Measurements from ENCODE around the gene TMEM145.
A peak's percentile ranks its signal among the peaks of the same experiment; 100 is the strongest.

TMEM145 gene

DNA sequence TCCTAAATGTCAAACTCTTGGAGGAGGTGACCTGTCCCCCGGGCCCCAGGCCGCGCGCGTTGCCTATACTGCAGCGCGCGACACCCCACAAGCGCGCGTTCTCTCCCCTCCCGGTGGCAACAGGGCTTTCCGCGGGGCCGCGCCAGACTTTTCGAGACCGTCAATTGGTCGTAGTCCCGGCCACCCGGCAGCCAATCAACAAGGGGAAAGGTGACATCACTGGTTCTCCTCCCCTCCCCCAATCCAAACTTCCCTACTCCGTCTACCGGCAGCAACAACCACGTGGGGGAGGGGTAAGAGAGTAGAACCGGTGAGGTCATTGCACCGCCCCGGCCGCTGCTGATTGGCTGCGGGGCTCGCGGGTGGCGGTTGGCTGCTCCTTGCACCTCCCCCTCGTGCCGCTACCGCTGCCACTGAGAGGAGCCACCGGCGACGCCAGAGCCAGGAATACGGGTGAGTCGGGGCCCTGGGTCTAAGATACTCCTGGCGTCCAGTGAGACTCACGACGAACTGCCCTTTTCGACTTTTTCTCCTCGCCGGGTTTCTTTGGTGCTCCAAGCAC, 44.9 kb upstream of the TMEM145 start:
- Histone ChIP-seq H2AFZ (ENCODE audit: low read depth, low read length) (peak overlapping the region; percentile 90), H3K4me3 (ENCODE audit: low read length) (peak overlapping the region; percentile 81), H3K79me2 (ENCODE audit: low read length) (peaks cover 25% of the 10 kb centered on the region), H3K9me3 (ENCODE audit: insufficient read depth, low read length) (no peaks in the 10 kb centered on the region), H3K4me1 (ENCODE audit: low read length) (peaks cover 20% of the 10 kb centered on the region), H3K27ac (ENCODE audit: low read length) (peak overlapping the region; percentile 80), H3K27me3 (ENCODE audit: low read depth, low read length) (no peaks in the 10 kb centered on the region), H3K4me2 (ENCODE audit: low read length) (peak overlapping the region; percentile 94), H4K20me1 (ENCODE audit: insufficient read depth, low read length) (no peaks in the 10 kb centered on the region), H3K9ac (ENCODE audit: low read length) (peak overlapping the region; percentile 87), H3K36me3 (replicated peaks; ENCODE audit: low read depth, low read length) (no peaks in the 10 kb centered on the region)
- TF ChIP-seq, protein P1, sequence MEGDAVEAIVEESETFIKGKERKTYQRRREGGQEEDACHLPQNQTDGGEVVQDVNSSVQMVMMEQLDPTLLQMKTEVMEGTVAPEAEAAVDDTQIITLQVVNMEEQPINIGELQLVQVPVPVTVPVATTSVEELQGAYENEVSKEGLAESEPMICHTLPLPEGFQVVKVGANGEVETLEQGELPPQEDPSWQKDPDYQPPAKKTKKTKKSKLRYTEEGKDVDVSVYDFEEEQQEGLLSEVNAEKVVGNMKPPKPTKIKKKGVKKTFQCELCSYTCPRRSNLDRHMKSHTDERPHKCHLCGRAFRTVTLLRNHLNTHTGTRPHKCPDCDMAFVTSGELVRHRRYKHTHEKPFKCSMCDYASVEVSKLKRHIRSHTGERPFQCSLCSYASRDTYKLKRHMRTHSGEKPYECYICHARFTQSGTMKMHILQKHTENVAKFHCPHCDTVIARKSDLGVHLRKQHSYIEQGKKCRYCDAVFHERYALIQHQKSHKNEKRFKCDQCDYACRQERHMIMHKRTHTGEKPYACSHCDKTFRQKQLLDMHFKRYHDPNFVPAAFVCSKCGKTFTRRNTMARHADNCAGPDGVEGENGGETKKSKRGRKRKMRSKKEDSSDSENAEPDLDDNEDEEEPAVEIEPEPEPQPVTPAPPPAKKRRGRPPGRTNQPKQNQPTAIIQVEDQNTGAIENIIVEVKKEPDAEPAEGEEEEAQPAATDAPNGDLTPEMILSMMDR (IDR thresholded peaks at IDR 0.05; ENCODE audit: low read depth, low read length): no peak
- TF ChIP-seq EZH2phosphoT487 (IDR thresholded peaks at IDR 0.05; ENCODE audit: low read depth): no peak

DNA sequence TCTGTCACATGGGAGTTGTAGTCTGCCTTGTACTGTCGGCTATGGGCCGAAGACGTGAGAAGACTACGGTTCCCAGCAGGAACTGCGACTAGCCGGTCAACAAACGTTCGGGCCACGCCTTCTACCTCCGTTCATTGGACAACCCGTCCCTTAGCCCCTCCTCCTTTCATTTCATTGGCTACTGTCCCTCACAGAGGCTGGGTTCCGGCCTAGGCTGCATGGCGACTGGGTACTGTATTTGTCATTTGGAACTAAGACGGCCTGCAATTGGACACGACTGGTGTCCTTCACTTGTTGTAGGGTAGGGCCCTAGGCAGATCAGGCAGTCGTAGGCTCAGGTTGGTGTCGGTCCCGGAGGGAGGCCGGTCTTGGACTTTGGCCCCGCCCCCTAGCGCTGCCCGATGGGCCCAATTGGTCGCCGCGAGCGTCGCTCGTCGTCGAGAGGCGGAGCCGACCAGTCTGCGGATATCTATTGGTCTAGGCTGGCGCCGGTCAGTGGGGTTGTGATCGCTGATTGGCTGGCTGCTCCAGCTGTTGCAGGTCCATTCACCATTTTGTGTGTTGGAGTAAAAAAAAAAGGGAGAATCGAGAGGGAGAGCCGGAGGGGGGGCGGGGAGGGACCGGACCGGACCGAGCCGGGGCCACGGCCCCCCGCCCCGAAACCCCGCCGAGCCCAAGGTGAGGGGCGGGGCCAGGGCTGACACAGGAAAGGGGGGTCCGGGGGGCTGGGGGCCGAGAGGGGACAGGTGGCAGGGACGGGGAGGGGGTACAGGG, 44.2 kb upstream of the TMEM145 start, which contains the start of gene CIC:
Gene CIC (plus strand): TSS at position 549 of the 774 bp plus-strand sequence. CDS start 2,532 bp downstream, outside the sequence.
- H3K36me3 ChIP-seq (replicated peaks; ENCODE audit: low read depth, low read length): peaks cover 4% of the 10 kb centered on the region
- TF ChIP-seq, protein P1 (IDR thresholded peaks at IDR 0.05; ENCODE audit: low read depth, low read length): no peak
- no peak for TF ChIP-seq EZH2phosphoT487 (IDR thresholded peaks at IDR 0.05; ENCODE audit: low read depth)
- H3K79me2 ChIP-seq (ENCODE audit: low read length): peaks cover 25% of the 10 kb centered on the region
- peak within 1 kb of the TSS; percentile 95 for H3K9ac ChIP-seq (ENCODE audit: low read length)
- peaks cover 20% of the 10 kb centered on the region for H3K4me1 ChIP-seq (ENCODE audit: low read length)
- H3K4me2 ChIP-seq (ENCODE audit: low read length): peak within 1 kb of the TSS; percentile 98
- no peaks in the 10 kb centered on the region for H4K20me1 ChIP-seq (ENCODE audit: insufficient read depth, low read length)
- H3K27ac ChIP-seq (ENCODE audit: low read length): peak within 1 kb of the TSS; percentile 88
- H3K27me3 ChIP-seq (ENCODE audit: low read depth, low read length): no peaks in the 10 kb centered on the region
- peak within 1 kb of the TSS; percentile 81 for H3K4me3 ChIP-seq (ENCODE audit: low read length)
- no peaks in the 10 kb centered on the region for H3K9me3 ChIP-seq (ENCODE audit: insufficient read depth, low read length)
- peak within 1 kb of the TSS; percentile 90 for H2AFZ ChIP-seq (ENCODE audit: low read depth, low read length)

DNA sequence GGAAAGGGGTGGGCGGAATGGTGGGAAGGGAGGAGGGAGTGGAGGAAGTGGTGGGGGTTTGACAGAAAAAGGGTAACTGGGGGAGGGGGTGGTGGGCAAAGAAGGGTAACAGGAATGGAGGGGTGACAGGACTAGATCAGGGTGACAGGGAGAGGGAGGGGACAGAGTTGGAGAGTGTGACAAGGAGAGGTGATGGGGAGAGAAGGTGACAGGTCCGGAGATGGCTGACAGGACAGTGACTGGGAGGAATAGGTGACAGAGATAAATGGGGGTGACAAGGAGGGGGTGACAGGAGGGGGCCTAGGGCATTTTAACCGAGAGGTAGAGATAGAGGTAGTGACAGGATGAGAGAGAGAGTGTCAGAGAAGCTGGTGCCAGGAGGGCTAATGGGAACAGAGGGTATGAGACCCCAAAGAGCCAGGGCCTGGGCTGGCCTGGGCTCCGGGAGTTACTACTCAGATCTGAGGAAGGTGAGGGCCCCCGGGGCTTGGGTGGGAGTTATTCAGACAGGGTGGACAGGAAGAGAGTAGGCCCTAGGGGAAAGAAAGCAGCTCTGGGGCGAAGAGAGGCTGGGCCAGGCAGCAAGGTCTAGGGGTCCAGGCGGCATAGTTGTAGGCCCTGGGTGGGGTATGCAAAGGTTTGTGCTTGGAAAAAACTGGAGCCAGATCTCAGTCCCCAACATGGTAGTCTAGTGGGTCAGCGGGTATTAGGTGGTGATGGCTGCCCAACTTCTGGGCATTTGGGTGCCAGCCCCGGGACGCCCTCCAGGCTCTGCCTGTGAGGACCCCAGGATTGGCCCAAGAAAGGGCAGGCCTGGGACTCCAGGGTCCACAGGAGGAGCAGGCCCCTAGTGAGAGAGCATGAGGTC, 43.4 kb upstream of the TMEM145 start:
- peak overlapping the region; percentile 88 for H3K27ac ChIP-seq (ENCODE audit: low read length)
- no peaks in the 10 kb centered on the region for H4K20me1 ChIP-seq (ENCODE audit: insufficient read depth, low read length)
- TF ChIP-seq EZH2phosphoT487 (IDR thresholded peaks at IDR 0.05; ENCODE audit: low read depth): no peak
- no peak overlapping the region for H2AFZ ChIP-seq (ENCODE audit: low read depth, low read length)
- peaks cover 25% of the 10 kb centered on the region for H3K79me2 ChIP-seq (ENCODE audit: low read length)
- no peaks in the 10 kb centered on the region for H3K27me3 ChIP-seq (ENCODE audit: low read depth, low read length)
- peaks cover 11% of the 10 kb centered on the region for H3K36me3 ChIP-seq (replicated peaks; ENCODE audit: low read depth, low read length)
- H3K9me3 ChIP-seq (ENCODE audit: insufficient read depth, low read length): no peaks in the 10 kb centered on the region
- H3K4me3 ChIP-seq (ENCODE audit: low read length): peak overlapping the region; percentile 81
- H3K4me2 ChIP-seq (ENCODE audit: low read length): peak overlapping the region; percentile 98
- peak overlapping the region; percentile 95 for H3K9ac ChIP-seq (ENCODE audit: low read length)
- H3K4me1 ChIP-seq (ENCODE audit: low read length): peaks cover 20% of the 10 kb centered on the region

DNA sequence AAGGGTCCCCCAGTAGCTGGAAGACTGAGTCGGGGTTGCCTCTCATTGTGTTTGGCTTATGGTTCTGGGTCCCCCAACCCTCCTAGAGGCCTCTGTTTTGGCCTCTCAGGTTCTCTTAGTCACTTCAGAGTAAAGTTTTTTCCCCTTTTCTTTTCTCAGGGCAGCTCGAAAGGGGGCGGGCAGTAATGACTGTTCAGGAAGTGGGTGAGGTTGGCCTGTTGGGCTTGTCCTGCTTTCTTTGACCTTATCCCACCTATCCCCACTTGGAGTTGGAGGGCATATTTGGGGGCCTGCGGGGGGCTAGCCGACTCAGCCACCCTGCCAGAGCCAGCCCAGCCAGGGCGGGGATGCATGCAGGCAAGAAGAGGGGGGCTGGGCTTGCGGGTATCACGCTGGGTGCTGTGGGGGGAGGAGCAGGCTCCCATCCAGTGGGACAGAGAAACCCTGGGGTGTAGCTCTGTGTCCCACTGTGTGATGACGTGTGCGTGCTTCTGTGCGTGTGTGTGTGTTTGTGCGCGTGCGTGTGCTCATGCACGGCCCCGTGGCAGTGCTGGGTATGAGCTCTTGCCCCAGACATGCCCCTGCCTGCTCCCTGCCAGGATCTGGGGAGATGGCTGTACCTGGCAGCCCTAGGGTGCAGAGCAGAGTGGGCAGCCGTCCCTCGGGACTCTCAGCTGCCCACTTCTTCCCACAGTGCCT, 42.6 kb upstream of the TMEM145 start:
- Histone ChIP-seq H3K79me2 (ENCODE audit: low read length) (peaks cover 27% of the 10 kb centered on the region), H3K27me3 (ENCODE audit: low read depth, low read length) (no peaks in the 10 kb centered on the region), H3K9me3 (ENCODE audit: insufficient read depth, low read length) (no peaks in the 10 kb centered on the region), H3K4me3 (ENCODE audit: low read length) (peak overlapping the region; percentile 81), H3K4me1 (ENCODE audit: low read length) (peaks cover 20% of the 10 kb centered on the region), H3K4me2 (ENCODE audit: low read length) (peak overlapping the region; percentile 98), H3K9ac (ENCODE audit: low read length) (peak overlapping the region; percentile 95), H3K27ac (ENCODE audit: low read length) (peak overlapping the region; percentile 88), H3K36me3 (replicated peaks; ENCODE audit: low read depth, low read length) (peaks cover 17% of the 10 kb centered on the region), H4K20me1 (ENCODE audit: insufficient read depth, low read length) (no peaks in the 10 kb centered on the region), H2AFZ (ENCODE audit: low read depth, low read length) (peak overlapping the region; percentile 6; the same call in 1 of the 2 replicates)
- TF ChIP-seq, protein P1 (IDR thresholded peaks at IDR 0.05; ENCODE audit: low read depth, low read length): no peak

Data from OCI-LY3 (cell line).